ENCODE results near the gene MAMSTR. TPM values are rescaled to one million over a fixed set of nuclear protein-coding genes. Genes with fewer than 3 reads are reported as not detected.

MAMSTR gene
- total and polyA plus RNA-seq, 2 of the 4 experiments (the other 2 are of a cell fraction): 0.18 to 1.9 TPM

- Histone ChIP-seq H2BK15ac (ENCODE audit: low read depth, low read length) (no peak within 1 kb of the TSS), H4K8ac (ENCODE audit: low read depth in 2 of 2, low read length in 2 of 2) (no peak within 1 kb of the TSS), H3K18ac (ENCODE audit: low read depth, low read length) (no peak within 1 kb of the TSS), H3K79me1 (ENCODE audit: low read depth in 1 of 2, low read length in 2 of 2) (no peaks in the 10 kb centered on the region), H3K9ac (ENCODE audit: low read depth, low read length) (no peak within 1 kb of the TSS), H3K56ac (ENCODE audit: extremely low read depth, insufficient read depth, low read length) (no peak within 1 kb of the TSS), H2BK5ac (ENCODE audit: low read depth, low read length, poor library complexity, severe bottlenecking) (no peak within 1 kb of the TSS), H4K91ac (ENCODE audit: insufficient read depth, low read depth, low read length) (no peak within 1 kb of the TSS), H3K4me2 (ENCODE audit: low read depth, low read length) (no peak within 1 kb of the TSS), H3K4ac (ENCODE audit: low read depth, low read length) (no peak within 1 kb of the TSS), H3K27ac (ENCODE audit: insufficient read depth, low read length) (no peak within 1 kb of the TSS), H3K27me3 (ENCODE audit: control insufficient read depth, insufficient read depth, low read length) (peaks cover 21% of the 10 kb centered on the region), H4K20me1 (ENCODE audit: insufficient read depth, low read length) (no peaks in the 10 kb centered on the region), H2BK120ac (ENCODE audit: low read depth, low read length) (no peak within 1 kb of the TSS), H3K4me3 (ENCODE audit: insufficient read depth, low read depth, low read length) (peak within 1 kb of the TSS; percentile 5; the same call in 1 of the 2 replicates), H3K9me3 (ENCODE audit: control insufficient read depth, insufficient read depth, low read length) (peaks cover 2% of the 10 kb centered on the region), H2AK5ac (ENCODE audit: low read depth, low read length) (no peak within 1 kb of the TSS), H3K36me3 (ENCODE audit: control insufficient read depth, insufficient read depth, low read length) (no peaks in the 10 kb centered on the region), H3K4me1 (ENCODE audit: control insufficient read depth, insufficient read depth, low read length) (peaks cover 5% of the 10 kb centered on the region), H2BK20ac (ENCODE audit: low read depth, low read length) (no peak within 1 kb of the TSS), H3K14ac (replicated peaks; ENCODE audit: low read depth, low read length) (no peak within 1 kb of the TSS), H2AK9ac (replicated peaks; ENCODE audit: low read depth, low read length, poor library complexity) (peak within 1 kb of the TSS; percentile 72), H3K23ac (ENCODE audit: low read depth, low read length) (no peak within 1 kb of the TSS), H3K9me1 (ENCODE audit: insufficient read depth, low read length) (peaks cover 3% of the 10 kb centered on the region), H2AFZ (replicated peaks; ENCODE audit: low read length, poor library complexity) (peak within 1 kb of the TSS; percentile 88), H4K5ac (ENCODE audit: low read depth, low read length) (no peak within 1 kb of the TSS)
- ChIA-PET CTCF (no interaction called here), POLR2A (ENCODE audit: unreplicated experiment) (no interaction called here)
- ATAC-seq (ENCODE audit: low read depth) (no peak), DNase-seq (no peak)
- 54% methylated on average over 7 of the region's 27 CpGs; no CpG with 5 or more reads in 1 of the 2 experiments for WGBS, 2 experiments (ENCODE audit: extremely low coverage in 2 of 2, insufficient read length in 1 of 2)
- TF ChIP-seq USF2 (IDR thresholded peaks at IDR 0.05; ENCODE audit: low read depth, low read length) (no peak), RCOR1 (IDR thresholded peaks at IDR 0.05; ENCODE audit: insufficient replicate concordance, low read length) (no peak), FOS (IDR thresholded peaks at IDR 0.05; ENCODE audit: low read depth, low read length) (no peak), POLR2A (IDR thresholded peaks at IDR 0.05; ENCODE audit: low read depth, low read length) (no peak), CEBPB (IDR thresholded peaks at IDR 0.05; ENCODE audit: low read depth, low read length) (no peak), RAD21 (IDR thresholded peaks at IDR 0.05; ENCODE audit: low read length) (no peak), CTCF (conservative IDR thresholded peaks at IDR 0.05; ENCODE audit: low read depth, low read length) (no peak), NFE2L2 (IDR thresholded peaks at IDR 0.05; ENCODE audit: low read depth, low read length) (no peak), MXI1 (IDR thresholded peaks at IDR 0.05; ENCODE audit: borderline replicate concordance, low read depth, low read length) (no peak), CHD1 (IDR thresholded peaks at IDR 0.05; ENCODE audit: low read depth, low read length) (no peak), MAFK (IDR thresholded peaks at IDR 0.05; ENCODE audit: low read depth, low read length) (no peak), MAZ (IDR thresholded peaks at IDR 0.05; ENCODE audit: borderline replicate concordance, low read depth, low read length) (no peak), SMC3 (IDR thresholded peaks at IDR 0.05; ENCODE audit: low read depth, low read length) (no peak)
- intact Hi-C loops (cut with micrococcal nuclease): no loop called here
- in situ Hi-C loops (cut with MboI; ENCODE audit: low sequenced_read_pairs): no loop called here
- BruUV-seq (replicated peaks): no TSS peak
- dilution Hi-C loops (cut with HindIII; ENCODE audit: low sequenced_read_pairs, unreplicated experiment): no loop called here
Observed at GRCh38 chr19:48740164-48740972, 20.8 kb upstream of the MAMSTR start, which contains the start of gene RASIP1. Gene RASIP1 (minus strand): TSS chr19:48740610. CDS start chr19:48740282, 328 bp downstream.
